NOMO-1 treated with DMSO at 0.1 percent for 48 hours (cell line): Measurements from ENCODE around the gene NES.
"Not testable (repeated sequence)": the region's sequence is repeated elsewhere in the genome, so short reads cannot be mapped to it uniquely, and the experiment has no call there.

Experiments
- DNase-seq: peaks from one replicate; lab custom pipeline; 2025; ENCODE audit not compliant: unreplicated experiment; lab: John Stamatoyannopoulos, UW

NES gene

GRCh38 chr1:156648496-156648895 lies 28.7 kb downstream of the NES start:
- no peak for DNase-seq

GRCh38 chr1:156647351-156647750 lies 29.9 kb downstream of the NES start:
- no peak for DNase-seq

DNA sequence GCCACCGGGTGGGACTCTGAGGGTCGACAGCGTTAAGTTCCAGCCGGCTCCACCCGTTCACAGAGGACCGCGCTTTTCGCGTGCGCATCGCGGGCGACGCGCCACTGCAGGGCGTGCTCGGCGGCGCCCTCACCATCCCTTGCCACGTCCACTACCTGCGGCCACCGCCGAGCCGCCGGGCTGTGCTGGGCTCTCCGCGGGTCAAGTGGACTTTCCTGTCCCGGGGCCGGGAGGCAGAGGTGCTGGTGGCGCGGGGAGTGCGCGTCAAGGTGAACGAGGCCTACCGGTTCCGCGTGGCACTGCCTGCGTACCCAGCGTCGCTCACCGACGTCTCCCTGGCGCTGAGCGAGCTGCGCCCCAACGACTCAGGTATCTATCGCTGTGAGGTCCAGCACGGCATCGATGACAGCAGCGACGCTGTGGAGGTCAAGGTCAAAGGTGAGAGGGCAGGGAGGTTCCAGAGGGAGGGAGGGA lies 30.4 kb downstream of the NES start:
- no peak for DNase-seq

- DNase-seq: no peak
These were observed 31.5 kb downstream of the NES start for GRCh38 chr1:156645666-156646065.

DNA sequence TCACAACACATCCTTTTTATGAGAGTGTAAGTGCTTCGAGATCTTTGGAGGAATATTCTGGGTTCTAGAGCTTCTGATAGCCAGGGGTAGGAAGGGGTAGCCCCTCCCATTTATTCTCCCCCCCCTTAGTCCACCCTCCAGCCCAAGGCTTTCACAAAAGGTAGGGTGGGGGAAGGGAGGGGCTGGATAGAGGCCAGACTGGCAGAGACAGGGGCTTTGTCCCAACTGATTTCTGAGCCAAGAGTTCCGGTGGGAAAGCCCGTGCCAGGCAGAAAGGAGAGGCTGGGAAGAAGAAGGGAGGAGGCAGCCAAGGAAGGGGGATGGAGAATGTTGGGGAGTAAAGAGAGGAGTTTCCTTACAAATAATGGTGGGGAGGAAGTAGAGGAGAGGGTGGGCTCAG lies 32.2 kb downstream of the NES start:
- no peak for DNase-seq

DNA sequence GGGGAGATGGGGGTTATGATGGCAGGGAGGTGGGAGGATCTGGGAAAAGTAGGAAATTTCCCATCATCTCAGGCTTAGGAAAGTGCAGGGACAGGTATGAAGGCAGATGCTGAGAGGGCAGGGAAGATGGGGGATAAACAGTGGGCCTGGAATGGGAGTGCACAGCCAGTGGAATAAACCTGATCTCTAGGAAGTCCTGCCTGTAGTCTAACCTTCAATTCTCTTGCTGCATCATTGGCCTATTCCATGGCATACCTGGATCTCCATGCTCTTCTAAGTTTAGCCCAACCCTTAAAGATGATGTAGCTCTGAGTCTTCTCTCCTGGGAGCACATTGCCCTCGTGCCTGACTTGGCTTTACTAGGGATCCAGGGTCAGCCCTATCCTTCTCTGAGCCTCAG lies 32.6 kb downstream of the NES start:
- DNase-seq: no peak

DNA sequence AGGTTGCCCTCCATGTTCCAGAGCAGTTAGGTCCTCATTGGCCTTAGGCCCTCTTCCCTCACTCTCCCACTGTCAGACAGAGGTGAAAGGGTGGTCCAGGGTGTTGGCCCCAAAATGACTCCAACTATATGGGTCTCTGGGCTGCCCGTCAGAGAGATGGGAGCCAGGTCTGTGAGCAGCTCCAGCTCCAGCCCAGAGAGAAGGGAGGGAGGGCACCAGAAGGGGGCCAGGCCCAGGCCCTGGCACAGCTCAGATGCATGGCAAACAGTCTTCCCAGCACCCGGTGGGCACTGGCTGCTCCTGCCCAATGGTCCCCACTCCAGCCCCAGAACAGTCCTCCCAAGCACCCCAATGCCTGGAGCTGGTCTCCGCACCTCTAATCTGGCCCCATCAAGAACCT lies 33.1 kb downstream of the NES start:
- no peak for DNase-seq

DNA sequence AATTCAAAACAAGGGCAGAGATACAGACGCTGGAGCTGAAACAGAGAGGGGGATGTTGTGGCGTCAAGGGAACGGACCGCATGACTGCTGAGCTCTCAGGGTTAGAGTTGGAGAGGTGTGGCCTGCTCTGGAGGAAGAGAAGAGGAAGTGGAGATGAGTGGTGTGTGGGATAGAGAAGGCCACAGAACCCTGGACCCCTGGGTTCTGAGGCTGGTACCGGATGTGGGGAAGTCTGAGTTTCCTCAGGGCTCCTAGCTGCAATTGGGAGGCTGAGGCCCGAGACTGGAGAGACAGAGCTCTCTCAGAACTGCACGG lies 33.5 kb downstream of the NES start:
- peak; percentile 67 for DNase-seq

DNA sequence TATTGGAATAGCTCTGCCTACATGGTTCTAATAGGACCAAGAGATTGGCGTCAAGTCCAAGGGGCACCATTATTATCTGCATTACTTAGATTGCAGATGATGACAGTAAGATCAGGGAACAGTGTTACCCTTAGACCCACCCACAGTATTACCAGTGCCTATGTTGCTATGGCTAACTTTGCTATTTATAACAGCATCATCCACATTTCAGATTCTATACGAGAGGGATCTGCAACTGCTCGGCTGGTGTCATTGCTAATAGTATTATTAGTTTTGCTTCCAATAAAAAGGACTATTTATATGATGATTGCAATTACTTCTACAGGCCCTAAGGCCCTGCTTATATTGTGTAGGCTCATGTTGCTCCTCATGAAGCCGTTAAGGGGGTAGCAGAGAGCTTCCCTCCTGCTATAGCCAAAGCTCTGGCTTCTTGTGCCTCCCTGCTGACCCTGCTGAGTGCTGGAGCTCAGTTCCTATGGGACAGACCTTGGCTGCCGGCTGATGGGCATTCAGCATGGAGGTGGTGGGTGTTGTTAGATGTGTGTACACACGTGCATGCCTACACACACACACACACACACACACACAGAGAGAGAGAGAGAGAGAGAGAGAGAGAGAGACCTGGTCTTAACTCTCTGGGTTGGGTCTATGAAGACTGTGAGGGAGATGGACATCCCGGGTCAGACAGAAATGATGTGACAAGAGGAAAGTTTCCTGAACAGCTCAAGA lies 34.0 kb downstream of the NES start:
- DNase-seq: no peak

- no peak for DNase-seq
These were observed 34.8 kb downstream of the NES start for GRCh38 chr1:156642265-156643048.

DNA sequence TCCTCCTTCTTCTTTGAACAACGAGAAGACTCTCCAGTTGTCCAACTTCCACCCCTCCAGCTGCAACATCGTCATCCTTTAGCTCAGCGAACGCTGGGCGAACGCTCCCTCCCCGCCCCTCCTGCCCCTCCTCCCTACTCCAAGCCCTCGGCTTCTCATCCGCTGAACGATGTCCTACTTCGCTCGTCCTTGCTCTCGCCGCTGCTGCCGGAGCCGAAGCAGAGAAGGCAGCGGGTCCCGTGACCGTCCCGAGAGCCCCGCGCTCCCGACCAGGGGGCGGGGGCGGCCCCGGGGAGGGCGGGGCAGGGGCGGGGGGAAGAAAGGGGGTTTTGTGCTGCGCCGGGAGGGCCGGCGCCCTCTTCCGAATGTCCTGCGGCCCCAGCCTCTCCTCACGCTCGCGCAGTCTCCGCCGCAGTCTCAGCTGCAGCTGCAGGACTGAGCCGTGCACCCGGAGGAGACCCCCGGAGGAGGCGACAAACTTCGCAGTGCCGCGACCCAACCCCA lies 35.4 kb downstream of the NES start, which contains the start of gene BCAN:
Gene BCAN, plus strand, starts transcription at position 357 of the 504 bp plus-strand sequence. CDS start 3,938 bp downstream, outside the sequence.
- DNase-seq: no peak

DNA sequence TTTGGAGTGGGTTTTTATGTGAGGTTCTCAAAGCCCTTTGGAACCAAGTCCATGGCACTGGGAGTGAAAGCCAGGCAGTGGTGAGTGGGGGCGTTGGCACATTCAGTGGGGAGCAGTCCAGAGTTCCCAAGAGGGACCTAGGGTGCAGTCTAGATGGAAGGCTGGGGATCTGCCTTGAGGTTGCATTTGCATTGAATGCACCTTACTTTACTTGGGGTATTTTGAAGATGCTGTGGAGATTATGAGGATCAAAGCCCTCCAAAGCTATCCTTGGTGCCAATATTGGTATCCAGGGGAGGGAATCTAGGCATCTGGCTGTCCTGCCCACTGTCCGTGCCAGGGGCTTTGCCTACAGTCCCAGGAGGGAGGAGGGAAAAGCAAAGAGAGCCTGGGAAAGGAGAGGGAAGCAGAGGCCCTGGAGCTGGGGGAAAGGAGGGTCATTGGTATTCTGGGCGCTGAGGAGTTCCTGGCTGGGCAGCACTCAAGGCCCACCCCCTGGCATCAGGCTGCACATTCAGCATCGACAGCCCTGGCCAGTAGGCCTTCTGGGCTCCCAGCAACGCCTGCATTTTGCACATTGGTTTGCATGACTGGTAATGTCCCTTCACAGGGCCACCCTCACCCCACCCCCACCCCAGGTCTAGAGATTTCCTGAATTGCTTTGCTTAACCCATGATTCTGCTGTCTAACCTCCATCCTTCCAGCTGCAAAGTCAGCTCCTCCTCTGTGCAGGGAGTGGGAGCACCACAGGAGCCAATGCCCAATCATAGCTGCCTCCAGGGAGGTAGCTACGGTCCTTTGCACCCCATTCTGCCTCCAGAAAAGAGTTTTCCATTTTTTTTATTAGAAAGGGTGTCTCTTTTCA lies 36.1 kb downstream of the NES start:
- no peak for DNase-seq

DNA sequence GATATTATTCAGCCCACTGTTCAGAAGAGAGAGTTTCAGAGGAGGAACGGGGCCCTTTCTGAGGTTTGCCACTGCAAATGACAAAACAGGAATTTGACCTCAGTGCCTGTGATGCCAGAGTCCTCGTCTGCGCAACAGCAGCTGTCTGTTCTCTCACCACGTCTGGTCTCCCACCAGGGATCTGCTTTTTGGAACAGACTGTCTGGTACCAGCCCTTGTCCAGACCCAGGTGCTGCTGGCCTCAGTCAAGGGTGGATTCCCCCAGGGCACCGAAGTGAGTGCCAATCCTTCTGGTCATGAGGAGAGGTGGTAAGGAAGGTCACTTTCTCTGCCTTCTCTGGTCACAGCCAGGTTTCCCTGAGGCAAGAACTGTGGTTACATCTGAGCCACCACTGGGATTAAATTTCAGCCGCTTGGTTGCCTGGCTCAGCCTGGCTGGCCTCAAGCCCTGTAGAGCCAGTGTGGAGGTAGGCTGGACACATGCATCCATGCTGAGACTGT lies 37.6 kb downstream of the NES start:
- DNase-seq: peak; percentile 37

DNA sequence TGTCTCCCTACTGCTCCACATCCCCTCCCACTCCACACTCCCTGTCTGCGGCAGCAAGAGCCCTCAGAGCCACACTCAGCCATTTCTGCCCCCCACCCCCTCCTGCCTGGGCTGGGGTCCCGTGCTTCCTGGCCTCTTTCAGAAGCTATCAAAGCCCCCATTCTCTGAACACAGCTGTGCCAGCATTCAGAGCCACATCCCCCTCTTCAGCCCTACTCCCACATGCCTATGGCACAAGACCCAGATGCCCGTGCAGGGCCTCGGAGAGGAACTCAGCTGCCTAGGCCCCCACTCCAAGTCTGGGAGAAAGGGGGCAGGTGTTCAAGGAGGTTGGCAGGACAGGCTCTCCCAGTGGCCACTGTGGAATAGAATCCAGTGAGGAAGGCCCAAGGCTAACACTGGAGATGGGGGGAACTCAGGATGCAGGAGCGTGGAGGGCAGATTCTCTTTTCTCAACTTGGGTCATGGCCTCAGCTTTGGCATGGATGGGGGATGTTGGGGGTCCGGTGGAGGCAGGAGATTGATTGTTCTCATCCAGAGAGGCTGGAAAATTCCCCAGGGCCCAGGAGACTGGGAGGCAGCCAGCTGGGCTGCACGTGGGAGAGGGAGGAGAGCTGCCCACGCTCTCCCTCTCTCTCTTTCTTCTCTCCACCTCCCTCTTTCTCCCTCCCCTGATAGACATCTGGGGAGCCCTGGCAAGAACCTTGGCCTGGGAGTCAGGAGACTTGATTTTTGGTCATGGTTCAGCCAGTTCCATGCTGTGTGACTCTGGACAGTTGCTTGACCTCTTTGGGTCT lies 38.8 kb downstream of the NES start:
- DNase-seq: no peak

- DNase-seq: no peak
These were observed 44.9 kb downstream of the NES start for GRCh38 chr1:156632355-156632754.

DNA sequence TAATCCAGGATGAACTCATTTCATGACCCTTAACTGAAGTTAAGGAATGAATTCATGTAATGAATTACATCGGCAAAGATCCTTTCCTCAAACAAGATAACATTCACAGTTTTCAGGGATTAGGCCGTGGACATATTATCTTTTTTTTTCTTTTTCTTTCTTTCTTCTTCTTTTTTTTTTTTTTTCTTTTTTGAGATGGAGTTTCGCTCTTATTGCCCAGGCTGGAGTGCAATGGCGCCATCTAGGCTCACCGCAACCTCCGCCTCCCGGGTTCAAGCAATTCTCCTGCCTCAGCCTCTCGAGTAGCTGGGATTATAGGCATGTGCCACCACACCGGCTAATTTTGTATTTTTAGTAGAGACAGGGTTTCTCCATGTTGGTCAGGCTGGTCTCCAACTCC lies 46.1 kb downstream of the NES start:
- not testable (repeated sequence) for DNase-seq

DNA sequence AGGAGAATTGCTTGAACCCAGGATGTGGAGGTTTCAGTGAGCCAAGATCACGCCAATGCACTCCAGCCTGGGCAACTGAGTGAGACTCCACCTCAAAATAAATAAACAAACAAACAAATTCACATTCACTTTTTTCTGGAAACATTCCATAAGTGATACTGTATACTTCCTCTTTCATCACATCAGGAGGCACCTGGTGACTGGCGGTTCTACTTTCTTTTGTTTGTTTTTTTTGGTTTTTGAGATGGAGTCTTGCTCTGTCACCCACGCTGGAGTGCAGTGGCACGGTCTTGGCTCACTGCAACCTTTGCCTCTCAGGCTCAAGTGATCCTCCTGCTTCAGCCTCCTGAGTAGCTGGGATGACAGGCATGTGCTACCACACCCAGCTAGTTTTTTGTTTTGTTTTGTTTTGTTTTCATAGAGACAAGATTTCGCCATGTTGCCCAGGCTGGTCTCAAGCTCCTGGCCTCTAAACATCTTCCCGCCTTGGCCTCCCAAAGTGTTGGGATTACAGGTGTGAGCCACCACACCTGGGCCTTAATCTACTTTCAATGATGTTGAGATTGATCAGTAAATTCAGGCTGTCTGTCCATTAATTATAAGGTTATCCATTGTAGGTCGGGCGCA lies 47.3 kb downstream of the NES start:
- DNase-seq: no peak

DNA sequence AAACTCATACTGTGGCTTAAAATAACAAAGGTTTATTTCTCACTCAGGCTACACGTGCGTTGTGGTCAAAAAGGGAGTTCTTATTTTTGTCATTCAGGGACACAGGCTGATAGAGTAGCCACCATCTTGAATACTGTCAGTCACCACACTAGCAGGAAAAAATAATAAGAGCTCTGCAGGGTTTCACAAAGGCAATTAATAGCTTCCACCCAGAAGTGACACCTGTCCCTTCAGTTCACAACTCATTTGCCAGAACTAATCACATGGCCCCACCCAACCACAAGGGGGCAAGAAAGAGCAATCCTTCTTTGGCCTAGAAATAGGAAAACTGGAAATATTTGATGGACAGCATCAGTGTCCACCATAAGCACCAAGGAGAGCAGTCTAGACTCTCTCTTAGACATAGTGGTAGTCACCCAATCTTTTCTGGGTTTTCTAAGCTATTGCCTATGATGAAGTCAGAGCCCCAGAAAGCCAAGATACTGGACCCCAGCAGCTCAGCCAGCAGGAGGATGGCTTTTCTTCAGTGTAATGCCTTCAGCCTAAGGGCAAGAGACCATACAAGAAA lies 49.8 kb downstream of the NES start:
- peak; percentile 41 for DNase-seq

DNA sequence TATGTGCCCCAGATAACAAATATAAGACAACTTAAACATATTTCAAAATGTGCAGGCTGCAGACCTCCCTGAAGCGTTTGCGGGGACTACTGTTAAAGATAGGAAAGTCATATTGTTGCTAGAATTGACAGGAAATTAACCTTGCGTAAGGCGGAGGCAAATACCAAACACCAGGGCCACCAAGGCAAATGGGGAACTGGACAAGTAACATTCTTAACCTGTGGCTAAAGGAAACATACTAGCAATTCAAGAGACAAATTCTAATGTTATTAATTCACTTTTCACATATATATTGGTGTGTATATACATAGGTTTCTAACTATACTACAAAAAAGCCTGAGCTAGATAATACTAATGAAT lies 51.1 kb downstream of the NES start:
- DNase-seq: no peak
